Neural progenitor cell (in vitro differentiated cells): ENCODE results near the gene FBXO46. TPM values are rescaled to one million over a fixed set of nuclear protein-coding genes. Genes with fewer than 3 reads are reported as not detected.

Source experiments
- DNase-seq: peaks from one replicate; pipeline ENCODE4 v3.0.0-alpha.2; 2016; ENCODE audit warnings: low spot score
- H2AFZ ChIP-seq: fragments of 200-600 bp; sonication (generic); replicated peaks from 2 replicates; pipeline ENCODE4 v1.6.1; 2016; ENCODE audit warnings: antibody characterized with exemption
- H3F3A ChIP-seq: fragments of 200-600 bp; sonication (generic); 2 replicates; pipeline ENCODE4 v1.6.1; 2016; ENCODE audit warnings: antibody characterized with exemption, low read depth
- H3K27ac ChIP-seq: fragments of 200-600 bp; sonication (generic); 2 replicates; pipeline ENCODE4 v1.5.1; 2016; ENCODE audit warnings: mild to moderate bottlenecking
- H3K27me3 ChIP-seq: fragments of 200-600 bp; sonication (generic); 2 replicates; pipeline ENCODE4 v1.6.1; 2016; ENCODE audit warnings: mild to moderate bottlenecking, moderate library complexity
- H3K36me3 ChIP-seq: fragments of 200-600 bp; sonication (generic); 2 replicates; pipeline ENCODE4 v1.5.1; 2016
- H3K4me1 ChIP-seq: fragments of 200-600 bp; sonication (generic); 2 replicates; pipeline ENCODE4 v1.6.1; 2016; ENCODE audit warnings: mixed run types
- H3K4me2 ChIP-seq: fragments of 200-600 bp; sonication (generic); 2 replicates; pipeline ENCODE4 v1.6.1; 2016
- H3K4me3 ChIP-seq: fragments of 200-600 bp; sonication (generic); 2 replicates; pipeline ENCODE4 v1.5.1; 2016
- H3K79me2 ChIP-seq: fragments of 200-600 bp; sonication (generic); 2 replicates; pipeline ENCODE4 v1.6.1; 2016; ENCODE audit warnings: low read depth
- H3K9ac ChIP-seq: fragments of 200-600 bp; sonication (generic); 2 replicates; pipeline ENCODE4 v1.6.1; 2016
- H3K9me3 ChIP-seq: fragments of 200-600 bp; sonication (generic); 2 replicates; pipeline ENCODE4 v1.5.1; 2016; ENCODE audit warnings: low read depth
- H4K20me1 ChIP-seq: fragments of 200-600 bp; sonication (generic); 2 replicates; pipeline ENCODE4 v1.6.1; 2016; ENCODE audit warnings: low read depth
- H3K27ac Mint-ChIP-seq: 3 replicates; pipeline ENCODE4 v1.8.0; 2021; ENCODE audit warnings: mixed read lengths
- H3K27me3 Mint-ChIP-seq: 2 replicates; pipeline ENCODE4 v1.8.0; 2022; ENCODE audit warnings: low read depth, mild to moderate bottlenecking, inconsistent platforms, moderate library complexity, mixed read lengths; ENCODE audit not compliant: insufficient read depth
- H3K36me3 Mint-ChIP-seq: 3 replicates; pipeline ENCODE4 v1.8.0; 2021; ENCODE audit warnings: mixed read lengths
- H3K4me1 Mint-ChIP-seq: 3 replicates; pipeline ENCODE4 v1.8.0; 2021; ENCODE audit warnings: mixed read lengths
- H3K4me3 Mint-ChIP-seq: 3 replicates; pipeline ENCODE4 v1.8.0; 2021; ENCODE audit warnings: mild to moderate bottlenecking, moderate library complexity, mixed read lengths
- H3K9me3 Mint-ChIP-seq: 3 replicates; pipeline ENCODE4 v1.8.0; 2020; ENCODE audit warnings: mixed read lengths
- CTCF ChIP-seq: fragments of 200-600 bp; sonication (generic); IDR thresholded peaks from 2 replicates; pipeline ENCODE4 v1.5.1; 2017; ENCODE audit warnings: antibody characterized with exemption, mild to moderate bottlenecking
- EZH2 ChIP-seq: fragments of 200-600 bp; sonication (generic); IDR thresholded peaks from 2 replicates; pipeline ENCODE4 v1.6.1; 2017; ENCODE audit warnings: antibody characterized with exemption, mild to moderate bottlenecking, moderate library complexity
- EZH2phosphoT487 ChIP-seq: fragments of 200-600 bp; sonication (generic); IDR thresholded peaks from 2 replicates; pipeline ENCODE4 v1.6.1; 2017; ENCODE audit warnings: antibody characterized with exemption
- total RNA-seq: library from RNA; depleted of rRNA; stranded (reverse); fragments of >200 nt; gene quantifications from 2 replicates; pipeline ENCODE4 v1.2.3, GENCODE V29; 2015; ENCODE audit warnings: low replicate concordance

FBXO46 gene
- total RNA-seq, 1 donor from 2014 or later, result 7.5 TPM

DNA sequence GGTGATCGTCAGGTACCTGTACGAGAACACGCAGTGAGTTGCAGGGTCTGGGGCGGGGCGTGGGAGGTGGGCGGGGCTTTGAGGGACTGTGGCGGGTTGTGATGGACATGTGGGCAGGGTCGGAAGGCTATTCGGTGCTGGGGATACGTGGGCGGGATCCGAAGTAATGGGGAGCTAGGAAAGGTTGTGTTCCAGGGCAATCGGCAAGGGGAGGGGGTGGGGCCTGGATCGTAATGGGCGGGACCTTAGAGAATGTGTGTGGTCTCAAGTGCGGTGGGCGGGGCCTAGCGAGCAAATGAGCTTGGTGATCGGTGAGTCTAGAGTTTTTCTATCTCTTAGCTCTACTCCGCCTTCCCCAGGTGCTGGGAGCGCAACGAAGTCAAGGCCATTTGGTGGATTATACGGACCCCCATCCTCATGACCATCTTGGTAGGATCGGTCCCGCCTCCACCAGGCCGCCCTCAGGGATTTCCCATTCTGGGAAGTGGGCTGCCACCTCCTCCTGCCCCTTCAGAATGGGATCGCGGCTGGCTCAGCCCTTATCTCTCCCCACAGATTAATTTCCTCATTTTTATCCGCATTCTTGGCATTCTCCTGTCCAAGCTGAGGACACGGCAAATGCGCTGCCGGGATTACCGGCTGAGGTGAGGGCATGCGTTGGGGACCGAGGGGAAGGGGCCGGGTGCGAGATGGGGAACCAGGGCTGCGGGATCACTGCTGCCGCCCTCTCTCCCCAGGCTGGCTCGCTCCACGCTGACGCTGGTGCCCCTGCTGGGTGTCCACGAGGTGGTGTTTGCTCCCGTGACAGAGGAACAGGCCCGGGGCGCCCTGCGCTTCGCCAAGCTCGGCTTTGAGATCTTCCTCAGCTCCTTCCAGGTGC, 53.1 kb downstream of the FBXO46 start:
- no peaks in the 10 kb centered on the region for H3K9me3 Mint-ChIP-seq
- H3K4me3 Mint-ChIP-seq, result peak overlapping the region; percentile 78
- H3K4me1 Mint-ChIP-seq, result peaks cover 10% of the 10 kb centered on the region
- peaks cover 93% of the 10 kb centered on the region for H3K27me3 ChIP-seq
- no peak overlapping the region for H3K27ac ChIP-seq
- H3K27me3 Mint-ChIP-seq, result peaks cover 27% of the 10 kb centered on the region
- H3K79me2 ChIP-seq, result no peaks in the 10 kb centered on the region
- no peaks in the 10 kb centered on the region for H3K36me3 Mint-ChIP-seq
- H3K4me3 ChIP-seq, result peak overlapping the region; percentile 45
- peaks cover 20% of the 10 kb centered on the region for H3F3A ChIP-seq
- H3K9me3 ChIP-seq, result no peaks in the 10 kb centered on the region
- peak; percentile 94 for DNase-seq
- H3K36me3 ChIP-seq, result no peaks in the 10 kb centered on the region
- TF ChIP-seq EZH2 (peak; percentile 73), CTCF (no peak)
- H3K4me2 ChIP-seq, result peak overlapping the region; percentile 77
- H4K20me1 ChIP-seq, result peaks cover 7% of the 10 kb centered on the region
- H3K4me1 ChIP-seq, result peaks cover 6% of the 10 kb centered on the region
- no peak overlapping the region for H2AFZ ChIP-seq
- H3K9ac ChIP-seq, result no peak overlapping the region
- H3K27ac Mint-ChIP-seq, result no peak overlapping the region

DNA sequence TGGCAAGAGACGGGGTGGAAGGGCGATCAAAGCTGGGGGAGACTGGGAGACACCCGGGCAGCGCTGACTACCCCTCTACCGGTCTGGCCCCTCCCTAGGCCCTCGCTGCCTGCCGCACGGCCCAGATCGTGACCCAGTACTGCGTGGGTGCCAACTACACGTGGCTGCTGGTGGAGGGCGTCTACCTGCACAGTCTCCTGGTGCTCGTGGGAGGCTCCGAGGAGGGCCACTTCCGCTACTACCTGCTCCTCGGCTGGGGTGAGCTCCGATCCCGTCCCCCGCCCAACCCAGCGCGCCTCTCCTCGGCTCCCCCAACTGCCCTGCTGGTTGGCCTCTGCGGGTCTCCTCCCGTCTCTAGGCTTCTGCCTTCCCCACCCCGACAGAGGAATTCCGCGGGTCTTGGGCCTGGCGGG, 53.8 kb downstream of the FBXO46 start:
- Histone ChIP-seq H3K4me2 (peak overlapping the region; percentile 77), H3K27ac (no peak overlapping the region), H3K79me2 (no peaks in the 10 kb centered on the region), H3K9ac (no peak overlapping the region), H3K4me3 (peak overlapping the region; percentile 45), H3K4me1 (peaks cover 6% of the 10 kb centered on the region), H3F3A (peaks cover 16% of the 10 kb centered on the region), H3K36me3 (no peaks in the 10 kb centered on the region), H4K20me1 (peaks cover 7% of the 10 kb centered on the region), H3K9me3 (no peaks in the 10 kb centered on the region), H2AFZ (no peak overlapping the region), H3K27me3 (peaks cover 95% of the 10 kb centered on the region)
- H3K4me3 Mint-ChIP-seq, result peak overlapping the region; percentile 67
- no peaks in the 10 kb centered on the region for H3K9me3 Mint-ChIP-seq
- peaks cover 24% of the 10 kb centered on the region for H3K27me3 Mint-ChIP-seq
- H3K4me1 Mint-ChIP-seq, result peaks cover 10% of the 10 kb centered on the region
- no peak for DNase-seq
- H3K36me3 Mint-ChIP-seq, result no peaks in the 10 kb centered on the region
- no peak for TF ChIP-seq EZH2phosphoT487
- TF ChIP-seq EZH2, result no peak
- no peak for TF ChIP-seq CTCF
- no peak overlapping the region for H3K27ac Mint-ChIP-seq

GRCh38 chr19:45674946-45675345, 55.8 kb downstream of the FBXO46 start:
- Histone ChIP-seq H3K4me2 (no peak overlapping the region), H3F3A (peaks cover 22% of the 10 kb centered on the region), H3K4me1 (peaks cover 6% of the 10 kb centered on the region), H4K20me1 (peaks cover 8% of the 10 kb centered on the region), H3K27ac (no peak overlapping the region), H3K9me3 (no peaks in the 10 kb centered on the region), H3K79me2 (no peaks in the 10 kb centered on the region), H2AFZ (no peak overlapping the region), H3K9ac (no peak overlapping the region), H3K4me3 (no peak overlapping the region), H3K36me3 (no peaks in the 10 kb centered on the region), H3K27me3 (peaks cover 97% of the 10 kb centered on the region)
- Mint-ChIP-seq H3K27me3 (peaks cover 35% of the 10 kb centered on the region), H3K27ac (no peak overlapping the region), H3K4me1 (peaks cover 21% of the 10 kb centered on the region), H3K9me3 (no peaks in the 10 kb centered on the region), H3K36me3 (no peaks in the 10 kb centered on the region), H3K4me3 (peak overlapping the region; percentile 45)
- DNase-seq, result no peak
- TF ChIP-seq CTCF, result no peak
- no peak for TF ChIP-seq EZH2phosphoT487
- no peak for TF ChIP-seq EZH2
